Mucosa of gallbladder (tissue), 1 donor: ENCODE measurements around the gene KCNAB1. TPM values are rescaled to one million over a fixed set of nuclear protein-coding genes. Genes with fewer than 3 reads are reported as not detected.
"Not testable (repeated sequence)": the region's sequence is repeated elsewhere in the genome, so short reads cannot be mapped to it uniquely, and the experiment has no call there.

Experiments
- DNase-seq: peaks from one replicate; pipeline ENCODE4 v3.0.0-alpha.2; 2020; ENCODE audit warnings: low spot score
- total RNA-seq: library from RNA; stranded (reverse); gene quantifications from one replicate; pipeline ENCODE4 v1.2.1, GENCODE V29; 2021
- donor health status: DM: no; HTN: no; CAD: no.

The KCNAB1 gene
- total RNA-seq, 1 donor from 2014 or later = 1.6 TPM

- no peak for DNase-seq
These were observed 415.4 kb downstream of the KCNAB1 start for GRCh38 chr3:156535798-156536197.

- no peak for DNase-seq
These were observed 416.3 kb downstream of the KCNAB1 start for GRCh38 chr3:156536524-156537316.

- DNase-seq = no peak
These were observed 418.7 kb downstream of the KCNAB1 start for GRCh38 chr3:156539051-156539450.

- no peak for DNase-seq
These were observed 419.4 kb downstream of the KCNAB1 start for GRCh38 chr3:156539802-156540201.

GRCh38 chr3:156542101-156543042, 422.0 kb downstream of the KCNAB1 start:
- DNase-seq = no peak

- no peak for DNase-seq
These were observed 422.7 kb downstream of the KCNAB1 start for GRCh38 chr3:156543043-156543555.

GRCh38 chr3:156547637-156548036, 427.3 kb downstream of the KCNAB1 start:
- DNase-seq = no peak

- DNase-seq = no peak
These were observed 427.8 kb downstream of the KCNAB1 start for GRCh38 chr3:156548041-156548687.

- no peak for DNase-seq
These were observed 428.5 kb downstream of the KCNAB1 start for GRCh38 chr3:156548902-156549301.

- DNase-seq = no peak
These were observed 430.9 kb downstream of the KCNAB1 start for GRCh38 chr3:156551261-156551660.

- DNase-seq = no peak
These were observed 431.4 kb downstream of the KCNAB1 start for GRCh38 chr3:156551746-156552145.

- DNase-seq = no peak
These were observed 432.6 kb downstream of the KCNAB1 start for GRCh38 chr3:156552973-156553372.

GRCh38 chr3:156553705-156554356, 433.5 kb downstream of the KCNAB1 start:
- DNase-seq = no peak

- peak; percentile 12 for DNase-seq
These were observed 434.1 kb downstream of the KCNAB1 start for GRCh38 chr3:156554515-156554841.

GRCh38 chr3:156554842-156555687, 434.7 kb downstream of the KCNAB1 start, which contains the start of gene SSR3:
TSS of gene SSR3 (minus strand) at chr3:156555117. CDS start at chr3:156555089, 28 bp downstream.
- DNase-seq = peak; percentile 99

- no peak for DNase-seq
These were observed 438.0 kb downstream of the KCNAB1 start for GRCh38 chr3:156558389-156558788.

GRCh38 chr3:156559321-156559720, 438.9 kb downstream of the KCNAB1 start:
- no peak for DNase-seq

GRCh38 chr3:156561533-156561932, 441.2 kb downstream of the KCNAB1 start:
- no peak for DNase-seq

GRCh38 chr3:156562486-156562885, 442.1 kb downstream of the KCNAB1 start:
- not testable (repeated sequence) for DNase-seq

- DNase-seq = no peak
These were observed 443.7 kb downstream of the KCNAB1 start for GRCh38 chr3:156563900-156564682.
